DMS153 (cell line): ENCODE measurements around the gene SMIM27.
"Not testable (repeated sequence)": the region's sequence is repeated elsewhere in the genome, so short reads cannot be mapped to it uniquely, and the experiment has no call there.

Experiments used
- DNase-seq: peaks from one replicate; lab custom pipeline; 2025; lab: John Stamatoyannopoulos, UW

The SMIM27 gene

GRCh38 chr9:32599021-32599420 lies 46.9 kb downstream of the SMIM27 start:
- not testable (repeated sequence) for DNase-seq
